Neural progenitor cell (in vitro differentiated cells): ENCODE measurements around the gene MED12L. TPM values are rescaled to one million over a fixed set of nuclear protein-coding genes. Genes with fewer than 3 reads are reported as not detected.

ENCODE experiments used
- DNase-seq: peaks from one replicate; pipeline ENCODE4 v3.0.0-alpha.2; 2016; ENCODE audit warnings: low spot score
- H2AFZ ChIP-seq: fragments of 200-600 bp; sonication (generic); replicated peaks from 2 replicates; pipeline ENCODE4 v1.6.1; 2016; ENCODE audit warnings: antibody characterized with exemption
- H3F3A ChIP-seq: fragments of 200-600 bp; sonication (generic); 2 replicates; pipeline ENCODE4 v1.6.1; 2016; ENCODE audit warnings: antibody characterized with exemption, low read depth
- H3K27ac ChIP-seq: fragments of 200-600 bp; sonication (generic); 2 replicates; pipeline ENCODE4 v1.5.1; 2016; ENCODE audit warnings: mild to moderate bottlenecking
- H3K27me3 ChIP-seq: fragments of 200-600 bp; sonication (generic); 2 replicates; pipeline ENCODE4 v1.6.1; 2016; ENCODE audit warnings: mild to moderate bottlenecking, moderate library complexity
- H3K36me3 ChIP-seq: fragments of 200-600 bp; sonication (generic); 2 replicates; pipeline ENCODE4 v1.5.1; 2016
- H3K4me1 ChIP-seq: fragments of 200-600 bp; sonication (generic); 2 replicates; pipeline ENCODE4 v1.6.1; 2016; ENCODE audit warnings: mixed run types
- H3K4me2 ChIP-seq: fragments of 200-600 bp; sonication (generic); 2 replicates; pipeline ENCODE4 v1.6.1; 2016
- H3K4me3 ChIP-seq: fragments of 200-600 bp; sonication (generic); 2 replicates; pipeline ENCODE4 v1.5.1; 2016
- H3K79me2 ChIP-seq: fragments of 200-600 bp; sonication (generic); 2 replicates; pipeline ENCODE4 v1.6.1; 2016; ENCODE audit warnings: low read depth
- H3K9ac ChIP-seq: fragments of 200-600 bp; sonication (generic); 2 replicates; pipeline ENCODE4 v1.6.1; 2016
- H3K9me3 ChIP-seq: fragments of 200-600 bp; sonication (generic); 2 replicates; pipeline ENCODE4 v1.5.1; 2016; ENCODE audit warnings: low read depth
- H4K20me1 ChIP-seq: fragments of 200-600 bp; sonication (generic); 2 replicates; pipeline ENCODE4 v1.6.1; 2016; ENCODE audit warnings: low read depth
- H3K27ac Mint-ChIP-seq: 3 replicates; pipeline ENCODE4 v1.8.0; 2021; ENCODE audit warnings: mixed read lengths
- H3K27me3 Mint-ChIP-seq: 2 replicates; pipeline ENCODE4 v1.8.0; 2022; ENCODE audit warnings: low read depth, mild to moderate bottlenecking, inconsistent platforms, moderate library complexity, mixed read lengths; ENCODE audit not compliant: insufficient read depth
- H3K36me3 Mint-ChIP-seq: 3 replicates; pipeline ENCODE4 v1.8.0; 2021; ENCODE audit warnings: mixed read lengths
- H3K4me1 Mint-ChIP-seq: 3 replicates; pipeline ENCODE4 v1.8.0; 2021; ENCODE audit warnings: mixed read lengths
- H3K4me3 Mint-ChIP-seq: 3 replicates; pipeline ENCODE4 v1.8.0; 2021; ENCODE audit warnings: mild to moderate bottlenecking, moderate library complexity, mixed read lengths
- H3K9me3 Mint-ChIP-seq: 3 replicates; pipeline ENCODE4 v1.8.0; 2020; ENCODE audit warnings: mixed read lengths
- CTCF ChIP-seq: fragments of 200-600 bp; sonication (generic); IDR thresholded peaks from 2 replicates; pipeline ENCODE4 v1.5.1; 2017; ENCODE audit warnings: antibody characterized with exemption, mild to moderate bottlenecking
- EZH2 ChIP-seq: fragments of 200-600 bp; sonication (generic); IDR thresholded peaks from 2 replicates; pipeline ENCODE4 v1.6.1; 2017; ENCODE audit warnings: antibody characterized with exemption, mild to moderate bottlenecking, moderate library complexity
- EZH2phosphoT487 ChIP-seq: fragments of 200-600 bp; sonication (generic); IDR thresholded peaks from 2 replicates; pipeline ENCODE4 v1.6.1; 2017; ENCODE audit warnings: antibody characterized with exemption
- total RNA-seq: library from RNA; depleted of rRNA; stranded (reverse); fragments of >200 nt; gene quantifications from 2 replicates; pipeline ENCODE4 v1.2.3, GENCODE V29; 2015; ENCODE audit warnings: low replicate concordance

MED12L gene
- total RNA-seq, 1 donor from 2014 or later = 16.5 TPM

GRCh38 chr3:151383111-151383510 is 297.6 kb downstream of the MED12L start:
- H3K27ac Mint-ChIP-seq = no peak overlapping the region

GRCh38 chr3:151383956-151384355 is 298.5 kb downstream of the MED12L start:
- H3K4me3 Mint-ChIP-seq = no peak overlapping the region
- H3K27me3 Mint-ChIP-seq = no peaks in the 10 kb centered on the region
- no peaks in the 10 kb centered on the region for H3K79me2 ChIP-seq
- peaks cover 12% of the 10 kb centered on the region for H3K4me1 Mint-ChIP-seq
- H3K27ac Mint-ChIP-seq = no peak overlapping the region
- H3K4me1 ChIP-seq = no peaks in the 10 kb centered on the region
- no peaks in the 10 kb centered on the region for H3F3A ChIP-seq
- no peak for TF ChIP-seq EZH2
- no peak for TF ChIP-seq EZH2phosphoT487
- TF ChIP-seq CTCF = no peak
- no peak overlapping the region for H2AFZ ChIP-seq
- no peak overlapping the region for H3K9ac ChIP-seq
- no peak overlapping the region for H3K4me2 ChIP-seq
- DNase-seq = no peak
- no peak overlapping the region for H3K27ac ChIP-seq
- no peaks in the 10 kb centered on the region for H3K9me3 ChIP-seq
- H4K20me1 ChIP-seq = no peaks in the 10 kb centered on the region
- H3K4me3 ChIP-seq = no peak overlapping the region
- H3K36me3 ChIP-seq = no peaks in the 10 kb centered on the region
- H3K9me3 Mint-ChIP-seq = no peaks in the 10 kb centered on the region
- H3K36me3 Mint-ChIP-seq = peaks cover 12% of the 10 kb centered on the region
- H3K27me3 ChIP-seq = no peaks in the 10 kb centered on the region

More at GRCh38 chr3:151383111-151383510, 297.6 kb downstream of the MED12L start:
- H3K27me3 ChIP-seq = no peaks in the 10 kb centered on the region
- no peak overlapping the region for H3K27ac ChIP-seq
- peaks cover 12% of the 10 kb centered on the region for H3K4me1 Mint-ChIP-seq
- H3K9me3 Mint-ChIP-seq = no peaks in the 10 kb centered on the region
- H3K4me3 ChIP-seq = no peak overlapping the region
- no peak overlapping the region for H3K4me2 ChIP-seq
- peaks cover 12% of the 10 kb centered on the region for H3K36me3 Mint-ChIP-seq
- H3F3A ChIP-seq = no peaks in the 10 kb centered on the region
- H3K4me3 Mint-ChIP-seq = no peak overlapping the region
- no peaks in the 10 kb centered on the region for H3K4me1 ChIP-seq
- no peak overlapping the region for H2AFZ ChIP-seq
- no peaks in the 10 kb centered on the region for H3K27me3 Mint-ChIP-seq
- H3K79me2 ChIP-seq = no peaks in the 10 kb centered on the region
- no peaks in the 10 kb centered on the region for H3K36me3 ChIP-seq
- no peak for TF ChIP-seq EZH2phosphoT487
- TF ChIP-seq CTCF = no peak
- TF ChIP-seq EZH2 = no peak
- no peaks in the 10 kb centered on the region for H4K20me1 ChIP-seq
- H3K9ac ChIP-seq = no peak overlapping the region
- H3K9me3 ChIP-seq = no peaks in the 10 kb centered on the region
- DNase-seq = no peak

- Histone ChIP-seq H3K4me1 (no peaks in the 10 kb centered on the region), H4K20me1 (no peaks in the 10 kb centered on the region), H3K36me3 (peaks cover under 1% of the 10 kb centered on the region), H3K27me3 (no peaks in the 10 kb centered on the region), H2AFZ (no peak within 1 kb of the TSS), H3K9ac (no peak within 1 kb of the TSS), H3K4me2 (no peak within 1 kb of the TSS), H3K27ac (no peak within 1 kb of the TSS), H3K9me3 (no peaks in the 10 kb centered on the region), H3F3A (no peaks in the 10 kb centered on the region), H3K79me2 (no peaks in the 10 kb centered on the region), H3K4me3 (no peak within 1 kb of the TSS)
- Mint-ChIP-seq H3K4me3 (no peak within 1 kb of the TSS), H3K27ac (no peak within 1 kb of the TSS), H3K27me3 (no peaks in the 10 kb centered on the region), H3K36me3 (peaks cover 12% of the 10 kb centered on the region), H3K9me3 (no peaks in the 10 kb centered on the region), H3K4me1 (peaks cover 12% of the 10 kb centered on the region)
- TF ChIP-seq CTCF (no peak), EZH2phosphoT487 (no peak), EZH2 (no peak)
- DNase-seq = no peak
Measured at GRCh38 chr3:151384741-151385174, 299.3 kb downstream of the MED12L start, which contains the start of gene P2RY12. Gene P2RY12, minus strand, starts transcription at chr3:151384753. Its CDS starts 45,908 bp downstream, at chr3:151338845.
